Upper lobe of left lung (tissue), 4 donors: ENCODE results near the gene FGF2.

Experiments
- CTCF ChIP-seq, 6 experiments: fragments of 450-650 bp in 4 of 6; fragments of 200-600 bp in 2 of 6; sonication (generic) in 2 of 6; IDR thresholded peaks; one replicate each; pipeline ENCODE4 v1.5.1; 2016 to 2019; ENCODE audit warnings: antibody characterized with exemption in 6 of 6
- POLR2A ChIP-seq, 4 donors: fragments of 450-650 bp; IDR thresholded peaks; one replicate each; pipeline ENCODE4 v1.5.1; 2016 to 2017; ENCODE audit warnings: antibody characterized with exemption in 4 of 4, mild to moderate bottlenecking in 2 of 4

DNA sequence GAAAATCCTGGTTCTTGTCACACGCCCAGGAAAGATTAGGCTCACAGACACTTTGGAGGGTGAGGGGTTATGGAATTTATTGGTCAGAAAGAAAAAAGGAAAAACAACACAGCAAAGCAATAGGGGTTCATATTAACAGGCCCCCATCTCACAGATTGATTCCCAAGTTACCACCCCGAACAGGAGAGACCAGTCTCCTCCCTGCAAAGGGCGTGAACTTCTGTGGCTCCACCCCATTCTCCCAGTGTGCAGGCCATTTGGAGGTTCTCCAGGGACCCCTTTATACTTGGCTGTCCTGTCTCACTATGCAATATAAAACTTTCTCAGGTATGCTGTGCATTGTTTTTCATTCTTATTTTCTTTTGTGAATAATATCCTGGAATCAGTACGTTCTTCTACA is 7.4 kb downstream of the FGF2 start:
- TF ChIP-seq POLR2A (IDR thresholded peaks at IDR 0.05) (no peak), CTCF (IDR thresholded peaks at IDR 0.05) (no peak)
